BE2C (cell line): ENCODE data around the gene NUDC.

Experiments used
- DNase-seq: peaks from one replicate; pipeline ENCODE4 v3.0.0-alpha.2; 2020
- H3K27me3 ChIP-seq: fragments of 250-450 bp; sonication (Bioruptor Pico); 2 replicates; pipeline ENCODE4 v1.5.1; 2020; ENCODE audit warnings: mild to moderate bottlenecking
- H3K36me3 ChIP-seq: fragments of 250-450 bp; sonication (Bioruptor Pico); 2 replicates; pipeline ENCODE4 v1.5.1; 2020; ENCODE audit warnings: mild to moderate bottlenecking
- H3K4me1 ChIP-seq: fragments of 250-450 bp; sonication (Bioruptor Pico); 2 replicates; pipeline ENCODE4 v1.5.1; 2020
- H3K4me3 ChIP-seq: 2 replicates; pipeline ENCODE4 v1.5.1; 2011; ENCODE audit warnings: low read depth, low read length
- H3K9me3 ChIP-seq: fragments of 250-450 bp; sonication (Bioruptor Pico); 2 replicates; pipeline ENCODE4 v1.5.1; 2020
- CTCF ChIP-seq: IDR thresholded peaks from 2 replicates; pipeline ENCODE4 v1.5.1; 2012; ENCODE audit warnings: mild to moderate bottlenecking, low read depth, low read length

NUDC gene

DNA sequence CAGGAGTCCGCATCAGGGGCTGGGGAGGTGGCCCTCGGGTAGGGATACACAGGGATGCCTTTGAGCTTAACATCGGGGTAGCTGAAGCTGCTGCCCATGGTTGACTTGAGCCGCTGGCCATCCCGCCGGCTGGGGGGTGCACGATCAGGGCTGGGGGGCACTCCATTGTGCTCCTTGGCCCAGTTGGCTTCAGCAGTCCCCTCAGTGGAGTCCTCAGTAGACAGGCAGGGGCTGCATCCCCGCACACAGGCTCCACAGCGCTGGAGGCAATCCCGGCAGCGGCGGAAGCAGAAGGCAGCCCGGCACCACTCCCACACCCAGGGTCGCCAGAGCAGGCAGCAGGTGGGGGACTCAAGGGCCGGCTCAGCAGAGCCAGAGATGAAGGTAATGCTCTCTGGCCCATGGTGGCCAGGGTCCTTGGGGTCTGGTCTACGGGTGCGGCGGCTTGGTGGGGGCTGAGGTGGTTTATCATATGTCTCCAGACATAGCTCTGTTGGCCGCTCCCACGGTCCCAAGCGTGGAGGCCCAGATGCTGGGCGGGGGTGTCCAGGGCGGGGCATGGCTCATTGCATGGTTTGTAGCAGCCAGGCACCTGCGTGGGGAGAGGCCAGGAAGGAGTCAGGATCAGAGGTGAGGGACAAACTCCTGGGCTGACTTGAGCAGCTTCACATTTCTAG, 30.4 kb downstream of the NUDC start:
- no peak for TF ChIP-seq CTCF
- Histone ChIP-seq H3K4me3 (no peak overlapping the region), H3K4me1 (no peaks in the 10 kb centered on the region), H3K36me3 (no peaks in the 10 kb centered on the region; the same call in 1 of the 2 replicates), H3K27me3 (no peaks in the 10 kb centered on the region), H3K9me3 (no peaks in the 10 kb centered on the region)
- DNase-seq: no peak

- Histone ChIP-seq H3K9me3 (no peaks in the 10 kb centered on the region), H3K27me3 (peaks cover 2% of the 10 kb centered on the region), H3K4me1 (no peaks in the 10 kb centered on the region), H3K36me3 (no peaks in the 10 kb centered on the region), H3K4me3 (no peak overlapping the region)
- TF ChIP-seq CTCF: no peak
- DNase-seq: no peak
Observed at GRCh38 chr1:26953374-26953773, 31.8 kb downstream of the NUDC start.

DNA sequence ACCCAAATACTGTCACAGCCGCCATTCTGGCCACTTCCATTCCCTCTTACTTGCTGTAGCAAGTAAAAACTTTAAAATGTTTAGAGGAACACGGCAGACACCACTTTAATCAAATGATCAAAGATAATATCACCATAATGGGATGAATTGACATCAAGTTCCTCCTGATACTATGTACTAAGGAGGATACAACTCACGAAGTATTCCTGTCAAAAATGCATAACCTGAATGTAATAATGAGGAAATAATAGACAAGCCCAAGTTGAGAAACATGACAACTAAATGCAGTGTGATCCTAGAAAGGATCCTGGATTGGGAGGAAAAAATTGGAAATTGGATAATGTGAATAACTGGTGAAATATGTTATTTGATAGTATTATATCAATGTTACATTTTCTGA, 34.8 kb downstream of the NUDC start:
- no peak for DNase-seq
- H3K4me3 ChIP-seq: no peak overlapping the region
- no peaks in the 10 kb centered on the region for H3K36me3 ChIP-seq
- peaks cover 32% of the 10 kb centered on the region for H3K27me3 ChIP-seq
- H3K4me1 ChIP-seq: no peaks in the 10 kb centered on the region
- TF ChIP-seq CTCF: no peak
- no peaks in the 10 kb centered on the region for H3K9me3 ChIP-seq

- TF ChIP-seq CTCF: no peak
- no peak for DNase-seq
- no peaks in the 10 kb centered on the region for H3K36me3 ChIP-seq
- no peaks in the 10 kb centered on the region for H3K4me1 ChIP-seq
- peaks cover 33% of the 10 kb centered on the region for H3K27me3 ChIP-seq
- H3K9me3 ChIP-seq: no peaks in the 10 kb centered on the region
- H3K4me3 ChIP-seq: no peak overlapping the region
Observed at GRCh38 chr1:26957306-26957705, 35.8 kb downstream of the NUDC start.

GRCh38 chr1:26959270-26959669, 37.7 kb downstream of the NUDC start:
- no peak overlapping the region for H3K4me3 ChIP-seq
- H3K27me3 ChIP-seq: peaks cover 33% of the 10 kb centered on the region
- no peaks in the 10 kb centered on the region for H3K4me1 ChIP-seq
- no peaks in the 10 kb centered on the region for H3K9me3 ChIP-seq
- H3K36me3 ChIP-seq: no peaks in the 10 kb centered on the region
- TF ChIP-seq CTCF: no peak
- no peak for DNase-seq

GRCh38 chr1:26959722-26960624, 38.4 kb downstream of the NUDC start, which contains the start of gene KDF1:
Gene KDF1, minus strand, starts transcription at chr1:26960468. Its CDS starts 8,088 bp downstream, at chr1:26952380.
- H3K4me1 ChIP-seq: no peaks in the 10 kb centered on the region
- no peak for TF ChIP-seq CTCF
- no peak for DNase-seq

More at GRCh38 chr1:26959722-26960624, 38.4 kb downstream of the NUDC start, which contains the start of gene KDF1:
- H3K4me3 ChIP-seq: no peak within 1 kb of the TSS
- no peaks in the 10 kb centered on the region for H3K9me3 ChIP-seq
- H3K36me3 ChIP-seq: no peaks in the 10 kb centered on the region
- H3K27me3 ChIP-seq: peaks cover 33% of the 10 kb centered on the region
